NCI-H510A treated with DMSO at 0.1 percent for 48 hours (cell line): ENCODE data around the gene WDR35.
A peak's percentile ranks its signal among the peaks of the same experiment; 100 is the strongest.

Source experiments
- DNase-seq: peaks from one replicate; lab custom pipeline; 2025; lab: John Stamatoyannopoulos, UW

Gene WDR35

DNA sequence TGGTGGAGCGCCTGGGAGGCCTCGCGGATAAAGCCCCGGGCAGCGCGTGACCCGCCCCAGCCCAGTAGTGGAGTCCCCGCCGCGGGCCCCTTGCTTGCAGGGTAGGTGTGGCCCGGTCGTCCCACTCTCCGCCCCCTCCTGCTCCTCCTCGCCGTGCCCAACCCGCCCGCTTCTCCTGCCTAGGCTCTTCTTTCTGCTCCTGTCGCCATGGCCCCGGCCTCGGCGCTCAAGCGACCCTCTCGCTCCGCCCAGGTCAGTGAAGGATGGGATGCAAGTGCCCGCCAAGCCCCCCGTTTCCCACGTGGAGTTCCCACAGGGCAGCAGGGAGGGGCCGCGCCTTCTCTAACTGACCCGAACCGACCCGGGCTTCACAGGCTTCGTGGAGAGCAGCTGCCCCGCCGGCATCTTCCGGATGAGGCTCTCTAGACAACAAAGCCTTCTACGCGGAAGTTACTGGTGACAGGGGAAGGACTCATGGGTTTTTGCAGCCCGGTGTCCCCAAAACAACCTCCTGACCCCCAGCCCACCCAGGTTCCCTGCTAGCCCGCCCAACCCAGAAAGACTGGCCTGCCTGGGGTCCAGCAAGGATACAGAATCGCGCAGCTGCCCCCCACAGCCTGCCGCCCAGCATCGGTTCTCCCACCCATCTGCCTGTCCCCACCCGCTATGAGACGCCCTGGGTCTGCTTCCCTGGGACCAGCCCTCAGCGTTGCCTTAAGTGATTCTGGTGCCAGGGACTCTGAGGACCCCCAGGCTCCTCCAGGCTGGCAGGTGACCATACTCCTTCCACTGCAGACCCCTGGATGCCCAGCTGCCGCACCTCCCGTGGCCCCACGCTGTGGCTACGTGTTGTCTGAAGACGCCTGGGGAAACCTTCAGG lies 121.0 kb downstream of the WDR35 start:
- DNase-seq = peak; percentile 72

DNA sequence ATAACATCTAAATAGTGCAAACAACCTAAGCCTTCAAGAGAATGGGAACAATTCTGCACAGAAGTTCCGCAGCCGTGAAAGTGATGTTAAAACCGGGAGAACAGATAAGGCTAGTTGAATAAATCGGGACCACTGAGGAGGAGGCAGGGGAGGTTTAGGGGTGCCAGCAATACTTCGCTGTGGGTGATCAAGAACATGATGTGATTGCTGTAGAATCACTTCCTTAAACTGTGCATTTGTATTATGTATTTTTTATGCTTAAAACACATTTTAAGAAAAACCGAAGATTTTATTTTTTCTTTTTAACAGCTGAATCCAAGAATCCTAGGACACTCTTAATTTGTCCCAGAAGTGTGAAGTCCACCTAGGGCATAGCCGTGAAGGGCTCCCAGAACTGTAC lies 121.7 kb downstream of the WDR35 start:
- no peak for DNase-seq

DNA sequence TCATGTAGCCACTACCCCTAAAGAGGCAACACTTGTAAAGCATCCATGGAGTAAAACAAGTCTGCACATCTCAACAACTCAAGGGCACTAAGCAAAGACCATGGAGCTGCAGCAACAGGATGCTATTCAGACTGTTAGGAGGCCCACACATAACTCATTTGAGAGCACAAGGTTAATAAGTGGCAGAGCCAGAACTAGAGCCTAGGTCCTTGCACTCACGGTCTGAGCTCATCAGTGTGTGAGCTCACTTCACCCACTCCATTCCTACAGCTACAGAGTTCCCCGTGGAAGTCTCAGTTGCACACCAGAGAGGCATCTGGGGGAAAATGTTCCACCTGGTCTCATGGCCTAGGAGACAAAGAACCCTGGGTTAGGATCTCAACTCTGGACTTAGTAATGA lies 123.1 kb downstream of the WDR35 start:
- no peak for DNase-seq

DNA sequence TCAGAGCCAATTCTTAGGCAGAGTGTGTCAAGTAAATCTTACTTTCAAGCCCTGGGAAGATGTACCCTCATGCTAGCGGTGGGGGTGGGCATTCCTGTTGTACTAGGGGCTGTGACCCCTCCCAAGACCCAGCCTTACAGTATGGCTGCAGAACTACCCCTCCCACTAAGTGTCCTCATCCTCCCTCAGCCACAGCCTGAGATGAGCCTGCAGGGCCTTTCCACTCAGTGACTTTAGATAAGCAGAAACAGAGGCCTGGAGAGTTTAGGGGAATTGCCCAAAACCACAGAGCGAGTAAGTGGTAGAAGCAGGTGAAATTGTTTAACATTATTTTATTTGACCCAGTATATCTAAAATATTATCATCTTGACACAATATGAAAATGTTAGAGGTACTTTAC lies 124.8 kb downstream of the WDR35 start:
- DNase-seq = no peak

DNA sequence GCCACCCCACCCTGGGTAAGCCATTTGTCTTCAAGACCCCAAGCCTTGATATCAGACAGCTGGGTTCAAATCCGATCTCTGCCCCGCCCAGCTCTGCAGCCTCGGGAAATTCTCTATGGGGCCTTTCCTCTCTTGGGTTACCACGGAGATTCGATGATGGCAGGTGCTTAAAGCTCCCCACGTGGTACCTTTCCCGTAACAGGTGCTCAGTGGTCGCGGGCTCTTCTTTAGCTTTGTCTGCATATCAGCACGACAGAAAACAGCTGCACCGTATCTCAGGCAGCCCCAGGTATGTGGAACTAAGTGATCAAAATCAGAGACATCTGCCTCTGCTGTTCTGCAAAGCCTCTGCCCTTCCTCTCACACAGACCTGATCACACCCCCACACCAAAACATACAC lies 125.5 kb downstream of the WDR35 start:
- no peak for DNase-seq

DNA sequence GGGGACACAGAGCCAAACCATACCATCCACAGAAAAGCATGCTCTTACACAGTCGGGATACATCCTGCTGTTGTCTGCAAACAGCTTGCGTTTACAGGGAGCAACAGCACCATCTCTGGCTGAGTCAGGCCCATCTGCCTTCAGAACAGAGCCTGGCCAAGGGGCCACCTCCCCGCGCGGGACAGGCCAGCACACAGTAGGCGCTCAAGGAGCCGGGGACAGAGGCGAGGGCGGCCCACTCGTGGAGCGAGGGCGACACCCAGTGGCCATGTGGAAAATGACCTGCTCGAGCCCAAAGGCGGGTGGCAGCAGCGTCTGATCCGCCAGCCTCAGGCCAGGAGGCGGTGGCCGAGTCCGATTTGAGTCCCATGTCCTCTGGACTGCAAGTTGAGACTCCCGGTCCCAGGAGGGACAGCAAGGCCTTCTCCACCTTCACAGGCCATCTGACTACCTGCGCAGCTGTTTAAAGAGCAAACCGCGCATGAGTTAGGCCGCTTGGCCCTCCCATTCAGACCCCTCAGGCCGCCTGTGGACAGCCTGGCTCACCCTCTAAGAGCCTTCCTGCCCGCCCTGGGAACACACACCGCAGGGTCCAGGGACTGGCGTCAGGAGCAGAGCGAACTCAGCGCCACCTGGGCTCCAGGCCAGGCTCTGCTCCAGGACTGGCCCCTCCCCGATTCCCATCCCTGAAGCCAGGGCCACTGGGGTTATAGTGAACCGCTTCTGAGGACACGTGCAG lies 126.4 kb downstream of the WDR35 start:
- DNase-seq = peak; percentile 38

DNA sequence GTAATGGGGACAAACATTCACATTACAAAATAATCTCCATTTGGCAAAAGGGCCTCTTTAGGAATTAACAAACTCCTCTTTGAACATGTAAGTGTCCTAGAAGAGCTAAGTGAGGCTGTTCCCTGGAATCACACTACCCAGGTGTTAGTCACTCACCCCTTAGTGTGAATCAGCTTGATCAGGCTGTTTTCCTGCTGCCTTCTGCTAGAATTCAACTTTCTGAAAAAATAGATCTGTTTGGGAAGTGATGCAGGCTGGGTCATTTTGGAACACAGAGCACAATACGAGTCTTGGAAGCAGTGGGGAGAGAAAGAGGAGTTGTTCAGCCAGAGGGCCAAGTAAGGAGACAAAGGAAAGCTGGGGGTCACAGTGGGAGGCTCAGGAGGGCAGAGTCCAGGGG lies 128.1 kb downstream of the WDR35 start:
- no peak for DNase-seq
